LNCAP (cell line): ENCODE results near the gene FUT6.
A peak's percentile ranks its signal among the peaks of the same experiment; 100 is the strongest.

ENCODE experiments used
- CTCF ChIP-seq: fragments of 450-650 bp; IDR thresholded peaks from 2 replicates; pipeline ENCODE4 v1.5.1; 2017; ENCODE audit warnings: mild to moderate bottlenecking

FUT6 gene

GRCh38 chr19:5814123-5814851 is 25.2 kb downstream of the FUT6 start:
- TF ChIP-seq CTCF, result no peak

GRCh38 chr19:5811117-5811516 is 28.4 kb downstream of the FUT6 start:
- TF ChIP-seq CTCF, result no peak

GRCh38 chr19:5809469-5809868 is 30.0 kb downstream of the FUT6 start:
- TF ChIP-seq CTCF, result no peak

- TF ChIP-seq CTCF, result no peak
Measured at GRCh38 chr19:5809053-5809452, 30.4 kb downstream of the FUT6 start.

GRCh38 chr19:5808120-5808816 is 31.2 kb downstream of the FUT6 start:
- no peak for TF ChIP-seq CTCF

GRCh38 chr19:5806905-5807304 is 32.6 kb downstream of the FUT6 start:
- no peak for TF ChIP-seq CTCF

- TF ChIP-seq CTCF, result peak; percentile 32; the same call in 1 of the 2 replicates
Measured at GRCh38 chr19:5806133-5806489, 33.4 kb downstream of the FUT6 start.
